OCI-LY7 (cell line): ENCODE measurements around the gene PPP2R5C.

Source experiments
- CTCF ChIP-seq: fragments of 200-600 bp; sonication (generic); conservative IDR thresholded peaks from 2 replicates; pipeline ENCODE4 v1.5.1; 2014; ENCODE audit warnings: mild to moderate bottlenecking, antibody characterized with exemption, low read length, moderate library complexity, mixed read lengths
- EZH2phosphoT487 ChIP-seq: fragments of 200-600 bp; sonication (generic); IDR thresholded peaks from 2 replicates; pipeline ENCODE4 v1.6.1; 2018; ENCODE audit warnings: low read depth, borderline replicate concordance, mild to moderate bottlenecking, mixed run types, antibody characterized with exemption, low read length, moderate library complexity, mixed read lengths

- no peak for TF ChIP-seq CTCF
- TF ChIP-seq EZH2phosphoT487: no peak
Measured at GRCh38 chr14:101760138-101761011, 1.1 kb upstream of the PPP2R5C start.
